ENCODE measurements around the gene ECI1.

DNA sequence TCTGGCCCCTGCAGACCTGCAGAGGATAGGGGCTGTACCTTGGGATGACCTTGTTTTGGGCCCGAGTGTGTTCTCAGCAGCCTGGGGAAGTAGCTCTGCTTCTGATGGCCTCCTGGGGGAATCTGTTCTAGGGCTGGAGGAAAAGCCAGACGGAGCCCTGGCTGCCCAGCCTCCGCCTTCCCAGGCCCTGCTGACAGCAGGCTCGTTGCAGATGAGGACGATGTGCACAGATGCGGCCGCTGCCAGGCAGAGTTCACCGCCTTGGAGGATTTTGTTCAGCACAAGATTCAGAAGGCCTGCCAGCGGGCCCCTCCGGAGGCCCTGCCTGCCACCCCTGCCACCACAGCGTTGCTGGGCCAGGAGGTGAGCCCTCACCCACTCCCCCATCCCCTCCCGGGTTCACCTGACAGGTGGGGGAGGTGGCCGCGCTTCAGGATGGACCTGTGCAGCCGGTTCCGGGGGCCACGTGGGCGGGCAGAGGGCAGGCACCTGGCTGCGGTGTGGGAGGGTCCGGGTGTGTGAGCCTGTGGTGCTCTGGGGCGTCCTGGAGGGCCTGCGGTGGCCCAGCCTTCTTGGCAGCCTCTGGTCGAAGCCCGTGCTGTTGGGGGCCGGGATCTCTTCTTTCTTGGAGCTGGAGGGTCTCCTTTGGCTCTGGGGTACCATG is 23.1 kb downstream of the ECI1 start:
- TF ChIP-seq, protein P1, sequence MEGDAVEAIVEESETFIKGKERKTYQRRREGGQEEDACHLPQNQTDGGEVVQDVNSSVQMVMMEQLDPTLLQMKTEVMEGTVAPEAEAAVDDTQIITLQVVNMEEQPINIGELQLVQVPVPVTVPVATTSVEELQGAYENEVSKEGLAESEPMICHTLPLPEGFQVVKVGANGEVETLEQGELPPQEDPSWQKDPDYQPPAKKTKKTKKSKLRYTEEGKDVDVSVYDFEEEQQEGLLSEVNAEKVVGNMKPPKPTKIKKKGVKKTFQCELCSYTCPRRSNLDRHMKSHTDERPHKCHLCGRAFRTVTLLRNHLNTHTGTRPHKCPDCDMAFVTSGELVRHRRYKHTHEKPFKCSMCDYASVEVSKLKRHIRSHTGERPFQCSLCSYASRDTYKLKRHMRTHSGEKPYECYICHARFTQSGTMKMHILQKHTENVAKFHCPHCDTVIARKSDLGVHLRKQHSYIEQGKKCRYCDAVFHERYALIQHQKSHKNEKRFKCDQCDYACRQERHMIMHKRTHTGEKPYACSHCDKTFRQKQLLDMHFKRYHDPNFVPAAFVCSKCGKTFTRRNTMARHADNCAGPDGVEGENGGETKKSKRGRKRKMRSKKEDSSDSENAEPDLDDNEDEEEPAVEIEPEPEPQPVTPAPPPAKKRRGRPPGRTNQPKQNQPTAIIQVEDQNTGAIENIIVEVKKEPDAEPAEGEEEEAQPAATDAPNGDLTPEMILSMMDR (IDR thresholded peaks at IDR 0.05; ENCODE audit: low read depth, low read length), result no peak
- TF ChIP-seq EZH2phosphoT487 (IDR thresholded peaks at IDR 0.05; ENCODE audit: low read depth), result no peak

Measured in OCI-LY3 (cell line).